Measurements from ENCODE around the gene KRT71. TPM values are rescaled to one million over a fixed set of nuclear protein-coding genes. Genes with fewer than 3 reads are reported as not detected.

The KRT71 gene
- total RNA-seq, 1 experiment from 2014 or later, result not detected

- ChIA-PET POLR2A (no interaction called here), CTCF (interaction anchor here (1.6 kb wide), 1 partner anchor 330 kb away, joined by 3 read pairs; no protein-coding TSS in a partner anchor)
- Mint-ChIP-seq H3K4me1 (no peaks in the 10 kb centered on the region), H3K27ac (no peak overlapping the region), H3K9me3 (no peaks in the 10 kb centered on the region), H3K27me3 (ENCODE audit: low read depth) (no peaks in the 10 kb centered on the region), H3K36me3 (no peaks in the 10 kb centered on the region), H3K4me3 (no peak overlapping the region)
- no peak for ATAC-seq
- TF ChIP-seq, protein P1, sequence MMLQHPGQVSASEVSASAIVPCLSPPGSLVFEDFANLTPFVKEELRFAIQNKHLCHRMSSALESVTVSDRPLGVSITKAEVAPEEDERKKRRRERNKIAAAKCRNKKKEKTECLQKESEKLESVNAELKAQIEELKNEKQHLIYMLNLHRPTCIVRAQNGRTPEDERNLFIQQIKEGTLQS (CRISPR knock-in tag; conservative IDR thresholded peaks at IDR 0.05), result no peak
- no peak for TF ChIP-seq KAT7 (CRISPR knock-in tag; IDR thresholded peaks at IDR 0.05; ENCODE audit: borderline replicate concordance)
- TF ChIP-seq, protein P2, sequence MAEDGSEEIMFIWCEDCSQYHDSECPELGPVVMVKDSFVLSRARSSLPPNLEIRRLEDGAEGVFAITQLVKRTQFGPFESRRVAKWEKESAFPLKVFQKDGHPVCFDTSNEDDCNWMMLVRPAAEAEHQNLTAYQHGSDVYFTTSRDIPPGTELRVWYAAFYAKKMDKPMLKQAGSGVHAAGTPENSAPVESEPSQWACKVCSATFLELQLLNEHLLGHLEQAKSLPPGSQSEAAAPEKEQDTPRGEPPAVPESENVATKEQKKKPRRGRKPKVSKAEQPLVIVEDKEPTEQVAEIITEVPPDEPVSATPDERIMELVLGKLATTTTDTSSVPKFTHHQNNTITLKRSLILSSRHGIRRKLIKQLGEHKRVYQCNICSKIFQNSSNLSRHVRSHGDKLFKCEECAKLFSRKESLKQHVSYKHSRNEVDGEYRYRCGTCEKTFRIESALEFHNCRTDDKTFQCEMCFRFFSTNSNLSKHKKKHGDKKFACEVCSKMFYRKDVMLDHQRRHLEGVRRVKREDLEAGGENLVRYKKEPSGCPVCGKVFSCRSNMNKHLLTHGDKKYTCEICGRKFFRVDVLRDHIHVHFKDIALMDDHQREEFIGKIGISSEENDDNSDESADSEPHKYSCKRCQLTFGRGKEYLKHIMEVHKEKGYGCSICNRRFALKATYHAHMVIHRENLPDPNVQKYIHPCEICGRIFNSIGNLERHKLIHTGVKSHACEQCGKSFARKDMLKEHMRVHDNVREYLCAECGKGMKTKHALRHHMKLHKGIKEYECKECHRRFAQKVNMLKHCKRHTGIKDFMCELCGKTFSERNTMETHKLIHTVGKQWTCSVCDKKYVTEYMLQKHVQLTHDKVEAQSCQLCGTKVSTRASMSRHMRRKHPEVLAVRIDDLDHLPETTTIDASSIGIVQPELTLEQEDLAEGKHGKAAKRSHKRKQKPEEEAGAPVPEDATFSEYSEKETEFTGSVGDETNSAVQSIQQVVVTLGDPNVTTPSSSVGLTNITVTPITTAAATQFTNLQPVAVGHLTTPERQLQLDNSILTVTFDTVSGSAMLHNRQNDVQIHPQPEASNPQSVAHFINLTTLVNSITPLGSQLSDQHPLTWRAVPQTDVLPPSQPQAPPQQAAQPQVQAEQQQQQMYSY (CRISPR knock-in tag; IDR thresholded peaks at IDR 0.05), result no peak
- TF ChIP-seq ZNF416 (CRISPR knock-in tag; IDR thresholded peaks at IDR 0.05), result no peak
- TF ChIP-seq, protein P3, sequence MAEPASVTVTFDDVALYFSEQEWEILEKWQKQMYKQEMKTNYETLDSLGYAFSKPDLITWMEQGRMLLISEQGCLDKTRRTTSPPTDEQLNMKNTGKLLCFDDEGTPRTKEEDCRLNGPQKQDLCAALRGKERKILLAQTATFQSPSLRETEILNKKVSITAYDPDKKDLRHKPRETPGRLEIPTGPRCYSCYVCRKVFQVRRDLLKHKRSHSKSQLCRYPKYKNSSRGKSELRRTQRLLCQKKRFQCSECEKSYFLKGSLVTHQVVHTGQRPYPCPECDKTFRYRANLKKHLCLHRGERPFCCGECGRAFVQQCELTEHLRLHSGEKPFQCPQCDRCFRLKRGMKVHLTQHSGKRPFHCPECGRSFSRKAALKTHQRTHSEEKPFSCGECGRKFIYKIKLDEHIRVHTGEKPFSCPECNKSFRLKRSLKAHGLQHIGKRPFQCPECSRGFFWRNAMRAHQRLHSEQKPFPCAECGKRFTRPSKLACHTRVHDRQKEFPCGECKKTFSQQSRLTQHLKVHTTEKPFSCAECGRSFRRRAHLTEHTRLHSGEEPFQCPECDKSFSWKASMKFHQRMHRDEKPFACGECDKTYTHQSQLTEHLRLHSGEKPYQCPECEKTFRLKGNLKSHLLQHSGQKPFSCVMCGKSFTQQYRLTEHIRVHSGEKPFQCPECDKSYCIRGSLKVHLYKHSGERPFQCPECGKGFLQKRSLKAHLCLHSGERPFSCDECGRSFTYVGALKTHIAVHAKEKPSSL (CRISPR knock-in tag; conservative IDR thresholded peaks at IDR 0.05), result no peak
- DNase-seq (ENCODE audit: low spot score), result no peak
Measured at GRCh38 chr12:52540531-52540930, 12.4 kb downstream of the KRT71 start.

- Mint-ChIP-seq H3K4me1 (no peaks in the 10 kb centered on the region), H3K27ac (no peak overlapping the region; the same call in 1 of the 2 replicates), H3K27me3 (ENCODE audit: low read depth) (no peaks in the 10 kb centered on the region), H3K9me3 (no peaks in the 10 kb centered on the region), H3K4me3 (no peak overlapping the region), H3K36me3 (no peaks in the 10 kb centered on the region)
- ATAC-seq, result no peak
- CTCF ChIA-PET, result interaction anchor here (1.6 kb wide), 1 partner anchor 331 kb away, joined by 3 read pairs; no protein-coding TSS in a partner anchor
- POLR2A ChIA-PET, result no interaction called here
- DNase-seq (ENCODE audit: low spot score), result no peak
- TF ChIP-seq, protein P2 (CRISPR knock-in tag; IDR thresholded peaks at IDR 0.05), result no peak
- TF ChIP-seq FOXK1 (CRISPR knock-in tag; IDR thresholded peaks at IDR 0.05) (no peak), NR2C2 (CRISPR knock-in tag; IDR thresholded peaks at IDR 0.05) (no peak), FOXJ3 (CRISPR knock-in tag; IDR thresholded peaks at IDR 0.05; ENCODE audit: borderline replicate concordance) (no peak), IRF2 (CRISPR knock-in tag; IDR thresholded peaks at IDR 0.05; ENCODE audit: borderline replicate concordance, low read depth) (no peak), GRHL2 (CRISPR knock-in tag; IDR thresholded peaks at IDR 0.05; ENCODE audit: insufficient replicate concordance, severe bottlenecking) (no peak), AR (CRISPR knock-in tag; IDR thresholded peaks at IDR 0.05) (no peak), NFATC4 (CRISPR knock-in tag; IDR thresholded peaks at IDR 0.05) (no peak), MYBL2 (CRISPR knock-in tag; IDR thresholded peaks at IDR 0.05) (no peak), NR1H2 (CRISPR knock-in tag; IDR thresholded peaks at IDR 0.05) (no peak), RELA (CRISPR knock-in tag; IDR thresholded peaks at IDR 0.05; ENCODE audit: borderline replicate concordance) (no peak)
- TF ChIP-seq, protein P4, sequence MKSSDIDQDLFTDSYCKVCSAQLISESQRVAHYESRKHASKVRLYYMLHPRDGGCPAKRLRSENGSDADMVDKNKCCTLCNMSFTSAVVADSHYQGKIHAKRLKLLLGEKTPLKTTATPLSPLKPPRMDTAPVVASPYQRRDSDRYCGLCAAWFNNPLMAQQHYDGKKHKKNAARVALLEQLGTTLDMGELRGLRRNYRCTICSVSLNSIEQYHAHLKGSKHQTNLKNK (CRISPR knock-in tag; IDR thresholded peaks at IDR 0.05), result no peak
- TF ChIP-seq, protein P5, sequence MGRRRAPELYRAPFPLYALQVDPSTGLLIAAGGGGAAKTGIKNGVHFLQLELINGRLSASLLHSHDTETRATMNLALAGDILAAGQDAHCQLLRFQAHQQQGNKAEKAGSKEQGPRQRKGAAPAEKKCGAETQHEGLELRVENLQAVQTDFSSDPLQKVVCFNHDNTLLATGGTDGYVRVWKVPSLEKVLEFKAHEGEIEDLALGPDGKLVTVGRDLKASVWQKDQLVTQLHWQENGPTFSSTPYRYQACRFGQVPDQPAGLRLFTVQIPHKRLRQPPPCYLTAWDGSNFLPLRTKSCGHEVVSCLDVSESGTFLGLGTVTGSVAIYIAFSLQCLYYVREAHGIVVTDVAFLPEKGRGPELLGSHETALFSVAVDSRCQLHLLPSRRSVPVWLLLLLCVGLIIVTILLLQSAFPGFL (CRISPR knock-in tag; IDR thresholded peaks at IDR 0.05; ENCODE audit: borderline replicate concordance), result no peak
- TF ChIP-seq, protein P6, sequence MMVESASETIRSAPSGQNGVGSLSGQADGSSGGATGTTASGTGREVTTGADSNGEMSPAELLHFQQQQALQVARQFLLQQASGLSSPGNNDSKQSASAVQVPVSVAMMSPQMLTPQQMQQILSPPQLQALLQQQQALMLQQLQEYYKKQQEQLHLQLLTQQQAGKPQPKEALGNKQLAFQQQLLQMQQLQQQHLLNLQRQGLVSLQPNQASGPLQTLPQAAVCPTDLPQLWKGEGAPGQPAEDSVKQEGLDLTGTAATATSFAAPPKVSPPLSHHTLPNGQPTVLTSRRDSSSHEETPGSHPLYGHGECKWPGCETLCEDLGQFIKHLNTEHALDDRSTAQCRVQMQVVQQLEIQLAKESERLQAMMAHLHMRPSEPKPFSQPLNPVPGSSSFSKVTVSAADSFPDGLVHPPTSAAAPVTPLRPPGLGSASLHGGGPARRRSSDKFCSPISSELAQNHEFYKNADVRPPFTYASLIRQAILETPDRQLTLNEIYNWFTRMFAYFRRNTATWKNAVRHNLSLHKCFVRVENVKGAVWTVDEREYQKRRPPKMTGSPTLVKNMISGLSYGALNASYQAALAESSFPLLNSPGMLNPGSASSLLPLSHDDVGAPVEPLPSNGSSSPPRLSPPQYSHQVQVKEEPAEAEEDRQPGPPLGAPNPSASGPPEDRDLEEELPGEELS (CRISPR knock-in tag; IDR thresholded peaks at IDR 0.05), result no peak
Measured at GRCh38 chr12:52539821-52540173, 13.1 kb downstream of the KRT71 start.

Data from WTC11 (cell line).